Calu3 (cell line): ENCODE measurements around the gene LINGO4. TPM values are rescaled to one million over a fixed set of nuclear protein-coding genes. Genes with fewer than 3 reads are reported as not detected.

Experiments used
- BruUV-seq: library from RNA; stranded (reverse); fragments of 400-500 nt; replicated peaks from 2 replicates; lab custom pipeline; 2021; lab: Mats Ljungman, UMichigan
- CTCF ChIA-PET: fragments of 300-600 bp; sonication (Branson Sonifier 250); formaldehyde crosslinking; loops from one replicate; lab custom pipeline; 2022; ENCODE audit warnings: antibody characterized with exemption; lab: Charles Lee
- DNase-seq: peaks from one replicate; pipeline ENCODE4 v3.0.0; 2022
- H3K27ac Mint-ChIP-seq: one replicate; pipeline ENCODE4 v1.8.0; 2022; ENCODE audit warnings: mixed read lengths; ENCODE audit not compliant: unreplicated experiment
- H3K27me3 Mint-ChIP-seq: one replicate; pipeline ENCODE4 v1.8.0; 2022; ENCODE audit warnings: mixed read lengths; ENCODE audit not compliant: unreplicated experiment
- H3K36me3 Mint-ChIP-seq: one replicate; pipeline ENCODE4 v1.8.0; 2022; ENCODE audit warnings: mild to moderate bottlenecking, moderate library complexity, mixed read lengths; ENCODE audit not compliant: insufficient read depth, unreplicated experiment
- H3K4me1 Mint-ChIP-seq: one replicate; pipeline ENCODE4 v1.8.0; 2022; ENCODE audit warnings: mild to moderate bottlenecking, low read depth, mixed read lengths; ENCODE audit not compliant: unreplicated experiment
- H3K4me3 Mint-ChIP-seq: one replicate; pipeline ENCODE4 v1.8.0; 2022; ENCODE audit warnings: mild to moderate bottlenecking, low read depth, moderate library complexity, mixed read lengths; ENCODE audit not compliant: unreplicated experiment
- H3K9me3 Mint-ChIP-seq: one replicate; pipeline ENCODE4 v1.8.0; 2022; ENCODE audit warnings: low read depth, mixed read lengths; ENCODE audit not compliant: unreplicated experiment
- intact Hi-C: fragments of 100-400 bp; cut with micrococcal nuclease; formaldehyde crosslinking; loops from one replicate; pipeline ENCODE4 v1.10.0; 2022; ENCODE audit not compliant: unreplicated experiment
- total RNA-seq: library from RNA; stranded (reverse); gene quantifications from 2 replicates; pipeline ENCODE4 v1.2.3, GENCODE V29; 2022
- TF ChIP-seq, protein P1 (sequence below): fragments of 200-600 bp; IDR thresholded peaks from one replicate; pipeline ENCODE4 v1.8.0; 2022; ENCODE audit warnings: antibody characterized with exemption; ENCODE audit not compliant: unreplicated experiment

Gene LINGO4
- total RNA-seq, 1 experiment from 2014 or later, result not detected

DNA sequence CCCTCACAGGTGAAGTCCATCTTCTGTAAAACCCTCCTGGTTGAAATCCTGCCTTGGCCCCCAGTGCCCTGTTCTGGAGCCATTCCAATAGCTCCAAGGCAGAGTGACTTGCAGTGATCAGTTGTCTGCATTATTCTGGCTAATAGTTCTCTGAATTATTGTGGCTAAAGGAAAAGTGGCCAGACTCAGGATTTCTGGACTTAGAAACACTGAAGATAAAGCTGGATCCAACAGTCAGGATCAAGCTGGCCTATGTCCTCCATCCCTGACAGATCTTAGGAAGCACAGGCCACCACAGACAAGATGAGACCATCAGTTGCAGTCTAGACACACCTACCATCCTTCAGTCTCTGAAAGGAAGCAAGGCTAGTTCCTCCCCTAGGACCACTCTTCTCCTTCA is 35.2 kb upstream of the LINGO4 start:
- CTCF ChIA-PET, result interaction anchor here (0.6 to 2.5 kb wide), 8 partner anchors 36 to 228 kb away, joined by 3 to 7 read pairs (median 4); partner anchors contain the start of genes SNX27 and THEM4
- intact Hi-C loops, result no loop called here
- peak overlapping the region; percentile 98 for H3K27ac Mint-ChIP-seq
- peaks cover 51% of the 10 kb centered on the region for H3K4me1 Mint-ChIP-seq
- no peak for DNase-seq
- peak overlapping the region; percentile 91 for H3K4me3 Mint-ChIP-seq
- H3K36me3 Mint-ChIP-seq, result peaks cover 34% of the 10 kb centered on the region
- BruUV-seq, result TSS peak; percentile 82
- TF ChIP-seq, protein P1, sequence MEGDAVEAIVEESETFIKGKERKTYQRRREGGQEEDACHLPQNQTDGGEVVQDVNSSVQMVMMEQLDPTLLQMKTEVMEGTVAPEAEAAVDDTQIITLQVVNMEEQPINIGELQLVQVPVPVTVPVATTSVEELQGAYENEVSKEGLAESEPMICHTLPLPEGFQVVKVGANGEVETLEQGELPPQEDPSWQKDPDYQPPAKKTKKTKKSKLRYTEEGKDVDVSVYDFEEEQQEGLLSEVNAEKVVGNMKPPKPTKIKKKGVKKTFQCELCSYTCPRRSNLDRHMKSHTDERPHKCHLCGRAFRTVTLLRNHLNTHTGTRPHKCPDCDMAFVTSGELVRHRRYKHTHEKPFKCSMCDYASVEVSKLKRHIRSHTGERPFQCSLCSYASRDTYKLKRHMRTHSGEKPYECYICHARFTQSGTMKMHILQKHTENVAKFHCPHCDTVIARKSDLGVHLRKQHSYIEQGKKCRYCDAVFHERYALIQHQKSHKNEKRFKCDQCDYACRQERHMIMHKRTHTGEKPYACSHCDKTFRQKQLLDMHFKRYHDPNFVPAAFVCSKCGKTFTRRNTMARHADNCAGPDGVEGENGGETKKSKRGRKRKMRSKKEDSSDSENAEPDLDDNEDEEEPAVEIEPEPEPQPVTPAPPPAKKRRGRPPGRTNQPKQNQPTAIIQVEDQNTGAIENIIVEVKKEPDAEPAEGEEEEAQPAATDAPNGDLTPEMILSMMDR, result no peak
- H3K27me3 Mint-ChIP-seq, result no peaks in the 10 kb centered on the region
- peaks cover 3% of the 10 kb centered on the region for H3K9me3 Mint-ChIP-seq

DNA sequence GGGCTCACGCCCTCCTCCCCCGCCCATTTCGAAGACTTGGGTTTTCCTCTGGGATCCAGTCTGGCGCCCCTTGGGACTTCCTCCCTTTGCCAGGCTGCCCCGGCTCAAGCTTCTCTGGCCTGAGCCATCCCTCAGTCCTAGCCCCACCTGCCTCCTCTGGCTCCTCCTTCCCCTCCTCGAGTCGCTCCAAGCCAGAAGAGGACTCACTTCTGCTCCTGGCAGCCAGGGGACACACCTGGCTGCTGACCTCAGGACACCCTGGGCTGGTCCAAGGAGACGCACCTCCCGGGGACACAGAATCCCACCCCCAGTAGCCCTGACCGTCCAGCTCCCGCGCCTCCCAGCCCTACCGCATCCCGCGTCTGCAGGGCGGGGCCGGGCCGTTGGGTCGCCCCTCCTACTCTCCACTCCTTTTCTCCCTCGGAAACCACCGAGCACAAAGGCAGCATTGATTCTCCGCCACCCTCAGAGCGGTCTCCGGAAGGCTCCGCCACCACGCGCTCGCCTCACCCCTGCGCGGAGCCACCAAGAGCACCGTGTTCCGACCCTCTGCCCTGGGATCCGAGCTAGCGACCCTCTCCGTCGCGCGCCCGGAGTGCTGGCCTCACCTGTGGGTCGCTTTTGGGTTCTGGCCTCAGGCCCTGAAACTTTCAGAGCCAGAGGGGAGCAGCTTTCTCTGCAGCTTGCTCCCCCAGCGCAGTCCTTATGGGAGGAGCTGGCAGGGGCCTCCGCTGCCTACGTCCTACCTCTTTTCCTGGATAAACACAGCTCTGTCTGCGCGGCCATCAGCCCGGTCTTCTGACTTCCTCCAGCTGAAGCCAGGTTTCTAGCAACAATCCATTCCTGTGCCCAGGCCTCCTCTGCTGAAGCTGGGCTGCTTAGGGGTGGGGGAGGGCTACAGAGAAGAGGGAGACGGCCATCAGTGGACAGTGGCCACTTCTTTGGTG is 34.5 kb upstream of the LINGO4 start, which contains the start of gene C2CD4D:
TSS of gene C2CD4D (minus strand) at position 364 of the 947 bp plus-strand sequence. CDS start 831 bp downstream, outside the sequence.
- Mint-ChIP-seq H3K4me3 (peak within 1 kb of the TSS; percentile 91), H3K36me3 (peaks cover 34% of the 10 kb centered on the region), H3K4me1 (peaks cover 51% of the 10 kb centered on the region), H3K27me3 (no peaks in the 10 kb centered on the region), H3K27ac (peak within 1 kb of the TSS; percentile 98), H3K9me3 (peaks cover under 1% of the 10 kb centered on the region)
- CTCF ChIA-PET, result interaction anchor here (0.5 to 2.5 kb wide), 11 partner anchors 9 to 246 kb away, joined by 3 to 7 read pairs (median 4); partner anchors contain the start of genes SNX27 and THEM4
- TF ChIP-seq, protein P1, result no peak
- no TSS peak for BruUV-seq
- peak; percentile 96 for DNase-seq
- intact Hi-C loops, result loop anchor here (5.0 to 10.0 kb wide), 3 partner anchors 222 to 645 kb away; partner anchors contain the start of genes PIP5K1A and VPS72

DNA sequence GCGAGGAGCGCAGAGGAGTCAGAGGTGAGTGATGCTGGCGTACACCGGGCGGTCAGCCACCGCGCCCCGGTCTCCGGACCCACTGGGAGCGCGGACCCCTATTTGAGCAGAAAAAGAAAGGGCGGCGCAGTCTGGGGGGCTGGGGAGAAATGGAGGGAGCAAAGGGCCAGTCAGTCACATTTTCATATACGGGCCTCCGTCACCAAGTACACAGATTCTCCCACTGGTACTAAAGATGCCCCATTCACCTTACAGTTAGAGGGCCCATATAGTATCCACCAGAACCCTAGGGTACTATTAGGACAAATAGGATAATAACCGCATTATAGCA is 33.8 kb upstream of the LINGO4 start:
- CTCF ChIA-PET, result interaction anchor here (0.5 to 2.5 kb wide), 7 partner anchors 9 to 245 kb away, joined by 3 to 7 read pairs (median 5); no protein-coding TSS in a partner anchor
- no peak for DNase-seq
- Mint-ChIP-seq H3K36me3 (peaks cover 34% of the 10 kb centered on the region), H3K9me3 (no peaks in the 10 kb centered on the region), H3K4me1 (peaks cover 51% of the 10 kb centered on the region), H3K27me3 (no peaks in the 10 kb centered on the region), H3K27ac (peak overlapping the region; percentile 98), H3K4me3 (peak overlapping the region; percentile 91)
- intact Hi-C loops, result loop anchor here (5.0 to 10.0 kb wide), 3 partner anchors 222 to 644 kb away; partner anchors contain the start of genes PIP5K1A and VPS72
- no TSS peak for BruUV-seq
- TF ChIP-seq, protein P1, result no peak
